Retina (tissue), 1 donor: Measurements from ENCODE around the gene HEXB.

Source experiments
- DNase-seq: peaks from one replicate; pipeline ENCODE4 v3.0.0-alpha.2; 2016

HEXB gene

DNA sequence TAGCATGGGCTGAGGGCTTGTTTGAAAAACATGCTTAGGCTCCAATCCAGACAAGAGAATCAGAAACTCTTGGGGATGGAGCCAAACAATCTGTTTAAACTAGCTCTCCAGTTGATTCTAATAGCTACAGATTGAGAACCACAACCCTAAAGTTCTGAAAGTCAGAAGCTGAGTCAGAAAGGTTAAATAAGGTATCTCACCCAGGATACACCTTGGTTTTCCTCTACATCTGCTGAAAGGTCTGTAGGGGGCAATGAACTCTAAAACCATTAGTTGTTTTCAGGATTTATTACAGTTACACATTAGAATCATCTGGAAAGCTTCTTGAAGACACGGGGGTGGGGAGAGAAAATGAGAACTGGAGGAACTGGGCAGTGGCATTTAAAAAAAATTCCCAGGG is 76.2 kb downstream of the HEXB start:
- DNase-seq, result no peak

GRCh38 chr5:74762599-74762998 is 77.6 kb downstream of the HEXB start:
- DNase-seq, result no peak

DNA sequence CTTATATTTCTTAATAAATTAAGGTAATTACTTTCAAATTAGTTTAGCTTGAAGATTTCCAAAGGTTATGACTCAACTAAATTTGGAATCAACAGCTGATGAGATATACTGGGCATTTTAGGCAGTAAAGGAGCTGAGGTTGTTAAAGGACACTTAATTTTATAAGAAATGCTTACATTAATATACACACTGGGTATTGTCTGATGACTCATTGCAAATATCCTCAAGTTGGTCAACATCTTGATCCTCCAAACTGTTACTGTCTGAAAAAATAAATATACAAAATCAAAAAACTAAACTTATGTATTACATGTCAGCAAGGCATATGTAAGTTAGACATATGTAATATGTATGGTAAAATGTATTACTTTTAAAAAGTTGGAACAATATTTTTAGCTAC is 78.5 kb downstream of the HEXB start:
- no peak for DNase-seq

GRCh38 chr5:74765201-74765600 is 80.2 kb downstream of the HEXB start:
- no peak for DNase-seq

DNA sequence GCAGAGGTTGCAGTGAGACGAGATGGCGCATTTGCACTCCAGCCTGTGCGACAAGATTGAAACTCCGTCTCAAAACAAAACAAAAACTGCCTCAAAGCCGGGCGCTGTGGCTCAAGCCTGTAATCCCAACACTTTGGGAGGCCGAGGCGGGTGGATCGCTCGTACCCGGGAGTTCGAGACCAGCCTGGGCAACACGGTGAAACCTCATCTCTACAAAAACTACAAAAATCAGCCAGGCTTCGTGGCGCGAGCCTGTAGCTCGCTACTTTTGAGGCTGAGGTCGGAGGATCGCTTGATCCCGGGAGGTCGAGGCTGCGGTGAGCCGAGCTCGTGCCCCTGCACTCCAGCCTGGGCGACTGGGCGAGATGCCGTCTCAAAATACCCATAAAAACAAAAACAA is 80.9 kb downstream of the HEXB start:
- peak; percentile 15 for DNase-seq

- no peak for DNase-seq
These were observed 81.4 kb downstream of the HEXB start for GRCh38 chr5:74766418-74766848.

DNA sequence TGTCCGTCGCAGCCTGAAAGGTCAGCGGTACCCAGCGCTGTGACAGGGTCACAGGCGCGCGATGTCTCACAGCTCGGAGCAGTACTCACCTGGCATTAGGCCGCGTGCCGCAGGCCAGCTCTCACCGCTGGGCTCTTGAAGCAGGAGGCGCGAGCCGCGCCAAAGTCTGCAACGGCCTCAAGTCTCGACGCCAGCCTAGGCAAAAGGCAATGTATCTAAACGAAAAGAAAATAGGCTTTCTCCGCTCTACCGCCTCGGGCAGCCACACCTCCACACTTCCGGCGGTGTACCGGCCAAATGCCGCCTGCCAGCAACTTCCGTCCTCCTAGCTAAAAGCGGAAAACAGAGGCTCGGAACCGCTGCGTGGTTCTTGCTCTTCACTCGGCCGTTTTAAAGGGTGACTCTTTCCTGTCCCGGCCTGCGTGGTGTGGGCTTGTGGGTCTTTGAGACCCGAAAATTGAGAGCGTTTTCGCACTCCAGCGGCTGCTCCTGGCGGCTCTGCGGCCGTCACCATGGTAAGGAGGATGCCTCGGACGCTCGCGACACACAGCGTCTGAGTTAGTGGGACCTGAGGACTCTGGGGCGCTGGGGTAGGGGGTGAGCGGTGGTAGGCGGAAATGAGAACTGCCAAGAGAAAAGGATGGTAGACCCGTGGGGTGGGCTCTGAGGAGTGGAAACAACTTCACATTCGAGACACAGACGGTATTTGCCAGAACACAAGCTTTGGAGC is 82.0 kb downstream of the HEXB start, which contains the start of the genes GFM2 and NSA2:
Gene GFM2, minus strand, starts transcription at position 269 of the 730 bp plus-strand sequence. CDS start 3,375 bp downstream, outside the sequence.
Gene NSA2, plus strand, starts transcription at position 401 of the 730 bp plus-strand sequence. Its CDS starts 112 bp downstream, at position 513.
- DNase-seq, result peak; percentile 99

- DNase-seq, result no peak
These were observed 82.5 kb downstream of the HEXB start for GRCh38 chr5:74767579-74767913.
